Mesothelial cell of epicardium (in vitro differentiated cells): ENCODE data around the gene STAT5A. TPM values are rescaled to one million over a fixed set of nuclear protein-coding genes. Genes with fewer than 3 reads are reported as not detected.
A peak's percentile ranks its signal among the peaks of the same experiment; 100 is the strongest.

Experiments used
- DNase-seq, 2 experiments: peaks; one replicate each; pipeline ENCODE4 v3.0.0; 2021; ENCODE audit warnings: low spot score in 2 of 2; ENCODE audit not compliant: unreplicated experiment in 2 of 2
- H3K27ac Mint-ChIP-seq: 2 replicates; pipeline ENCODE4 v1.8.0; 2021; ENCODE audit warnings: mixed read lengths
- H3K27me3 Mint-ChIP-seq: 2 replicates; pipeline ENCODE4 v1.8.0; 2021; ENCODE audit warnings: low read depth, mixed read lengths
- H3K36me3 Mint-ChIP-seq: 2 replicates; pipeline ENCODE4 v1.8.0; 2021; ENCODE audit warnings: mixed read lengths
- H3K4me1 Mint-ChIP-seq: 2 replicates; pipeline ENCODE4 v1.8.0; 2021; ENCODE audit warnings: mixed read lengths
- H3K4me3 Mint-ChIP-seq: 2 replicates; pipeline ENCODE4 v1.8.0; 2021; ENCODE audit warnings: mild to moderate bottlenecking, moderate library complexity, mixed read lengths
- H3K9me3 Mint-ChIP-seq: 2 replicates; pipeline ENCODE4 v1.8.0; 2021; ENCODE audit warnings: mixed read lengths
- CTCF ChIP-seq: fragments of 200-600 bp; sonication (generic); IDR thresholded peaks from one replicate; pipeline ENCODE4 v1.5.0; 2021; ENCODE audit warnings: antibody characterized with exemption; ENCODE audit not compliant: unreplicated experiment
- total RNA-seq: library from RNA; stranded (reverse); gene quantifications from 3 replicates; pipeline ENCODE4 v1.2.1, GENCODE V29; 2021

Gene STAT5A
- total RNA-seq, 1 donor from 2014 or later = 11.7 TPM

- H3K36me3 Mint-ChIP-seq = no peaks in the 10 kb centered on the region
- no peaks in the 10 kb centered on the region for H3K27me3 Mint-ChIP-seq
- no peak overlapping the region for H3K27ac Mint-ChIP-seq
- no peak for DNase-seq
- no peak overlapping the region for H3K4me3 Mint-ChIP-seq
- H3K9me3 Mint-ChIP-seq = no peaks in the 10 kb centered on the region
- TF ChIP-seq CTCF = no peak
- peaks cover 11% of the 10 kb centered on the region for H3K4me1 Mint-ChIP-seq
These were observed 41.8 kb upstream of the STAT5A start for GRCh38 chr17:42246515-42246914.

- Mint-ChIP-seq H3K36me3 (no peaks in the 10 kb centered on the region), H3K4me1 (peaks cover 6% of the 10 kb centered on the region), H3K27ac (peak overlapping the region; percentile 59), H3K9me3 (no peaks in the 10 kb centered on the region), H3K4me3 (no peak overlapping the region), H3K27me3 (no peaks in the 10 kb centered on the region)
- no peak for DNase-seq
- no peak for TF ChIP-seq CTCF
These were observed 40.6 kb upstream of the STAT5A start for GRCh38 chr17:42247734-42248133.

- Mint-ChIP-seq H3K27me3 (no peaks in the 10 kb centered on the region), H3K27ac (peak overlapping the region; percentile 91), H3K4me3 (peak overlapping the region; percentile 11)
These were observed 39.7 kb upstream of the STAT5A start for GRCh38 chr17:42248351-42249179.

GRCh38 chr17:42249681-42250446, 38.4 kb upstream of the STAT5A start:
- H3K27ac Mint-ChIP-seq = no peak overlapping the region
- no peaks in the 10 kb centered on the region for H3K36me3 Mint-ChIP-seq
- peaks cover 6% of the 10 kb centered on the region for H3K4me1 Mint-ChIP-seq
- no peak for TF ChIP-seq CTCF
- H3K4me3 Mint-ChIP-seq = no peak overlapping the region
- H3K27me3 Mint-ChIP-seq = no peaks in the 10 kb centered on the region
- DNase-seq = no peak
- no peaks in the 10 kb centered on the region for H3K9me3 Mint-ChIP-seq

More at GRCh38 chr17:42248351-42249179, 39.7 kb upstream of the STAT5A start:
- Mint-ChIP-seq H3K9me3 (no peaks in the 10 kb centered on the region), H3K4me1 (peaks cover 6% of the 10 kb centered on the region), H3K36me3 (no peaks in the 10 kb centered on the region)
- DNase-seq = no peak
- no peak for TF ChIP-seq CTCF

- no peak overlapping the region for H3K27ac Mint-ChIP-seq
- no peaks in the 10 kb centered on the region for H3K9me3 Mint-ChIP-seq
- TF ChIP-seq CTCF = no peak
- no peaks in the 10 kb centered on the region for H3K36me3 Mint-ChIP-seq
- H3K4me3 Mint-ChIP-seq = no peak overlapping the region
- no peaks in the 10 kb centered on the region for H3K27me3 Mint-ChIP-seq
- H3K4me1 Mint-ChIP-seq = peaks cover 10% of the 10 kb centered on the region
- no peak for DNase-seq
These were observed 37.2 kb upstream of the STAT5A start for GRCh38 chr17:42251115-42251514.
